ENCODE measurements around the gene GORAB.

GRCh38 chr1:170534626-170535147 lies 2.7 kb downstream of the GORAB start:
- TF ChIP-seq EP300 (IDR thresholded peaks at IDR 0.05) (no peak), CTCF (IDR thresholded peaks at IDR 0.05) (no peak), POLR2A (IDR thresholded peaks at IDR 0.05) (no peak)
